ENCODE results near the gene CTDSPL.

- no peak for TF ChIP-seq POLR2A (IDR thresholded peaks at IDR 0.05)
- no peak for TF ChIP-seq CTCF (IDR thresholded peaks at IDR 0.05)
- TF ChIP-seq POLR2AphosphoS5 (IDR thresholded peaks at IDR 0.05) = no peak
Measured at GRCh38 chr3:38022301-38022700, 160.6 kb downstream of the CTDSPL start.

Measured in suprapubic skin (tissue), 4 donors.